ENCODE results near the gene CHEK1. TPM values are rescaled to one million over a fixed set of nuclear protein-coding genes. Genes with fewer than 3 reads are reported as not detected.

The CHEK1 gene
- total RNA-seq, 2 donors from 2014 or later: 103 to 123 TPM

GRCh38 chr11:125605417-125605816 lies 19.5 kb upstream of the CHEK1 start:
- H3K27ac Mint-ChIP-seq: no peak overlapping the region

GRCh38 chr11:125609545-125609944 lies 15.4 kb upstream of the CHEK1 start:
- no peak for TF ChIP-seq CTCF (conservative IDR thresholded peaks at IDR 0.05)
- no peaks in the 10 kb centered on the region for H3K9me3 Mint-ChIP-seq
- no peak overlapping the region for H3K27ac Mint-ChIP-seq
- H3K4me1 Mint-ChIP-seq: no peaks in the 10 kb centered on the region
- Histone ChIP-seq H3K9me3 (ENCODE audit: control insufficient read depth, low read length) (no peaks in the 10 kb centered on the region), H3K9ac (ENCODE audit: extremely low read depth, low read length, poor library complexity, severe bottlenecking) (no peak overlapping the region), H3K4me1 (ENCODE audit: control insufficient read depth, insufficient read depth, low read length) (no peaks in the 10 kb centered on the region), H3K4me3 (ENCODE audit: low read length) (no peak overlapping the region), H3K27ac (ENCODE audit: low read depth, low read length) (no peak overlapping the region), H3K36me3 (ENCODE audit: control insufficient read depth, insufficient read depth, low read length) (peaks cover 93% of the 10 kb centered on the region), H3K27me3 (ENCODE audit: control insufficient read depth, insufficient read depth, low read length, poor library complexity, severe bottlenecking) (no peaks in the 10 kb centered on the region)
- H3K36me3 Mint-ChIP-seq (ENCODE audit: low read depth): peaks cover 80% of the 10 kb centered on the region
- no peaks in the 10 kb centered on the region for H3K27me3 Mint-ChIP-seq (ENCODE audit: insufficient read depth)
- WGBS, 2 experiments (ENCODE audit: insufficient coverage in 1 of 2, insufficient read length in 1 of 2): 85 to 88% methylated on average over 5 to 7 of the region's 7 CpGs
- no peak for DNase-seq
- H3K4me3 Mint-ChIP-seq: no peak overlapping the region

More at GRCh38 chr11:125605417-125605816, 19.5 kb upstream of the CHEK1 start:
- Mint-ChIP-seq H3K9me3 (no peaks in the 10 kb centered on the region), H3K27me3 (ENCODE audit: insufficient read depth) (no peaks in the 10 kb centered on the region), H3K4me3 (no peak overlapping the region), H3K36me3 (ENCODE audit: low read depth) (peaks cover 81% of the 10 kb centered on the region), H3K4me1 (no peaks in the 10 kb centered on the region)
- Histone ChIP-seq H3K9ac (ENCODE audit: extremely low read depth, low read length, poor library complexity, severe bottlenecking) (no peak overlapping the region), H3K4me3 (ENCODE audit: low read length) (no peak overlapping the region), H3K27ac (ENCODE audit: low read depth, low read length) (no peak overlapping the region), H3K27me3 (ENCODE audit: control insufficient read depth, insufficient read depth, low read length, poor library complexity, severe bottlenecking) (no peaks in the 10 kb centered on the region), H3K9me3 (ENCODE audit: control insufficient read depth, low read length) (no peaks in the 10 kb centered on the region), H3K36me3 (ENCODE audit: control insufficient read depth, insufficient read depth, low read length) (peaks cover 89% of the 10 kb centered on the region), H3K4me1 (ENCODE audit: control insufficient read depth, insufficient read depth, low read length) (no peaks in the 10 kb centered on the region)
- no peak for DNase-seq
- TF ChIP-seq CTCF (conservative IDR thresholded peaks at IDR 0.05): no peak

DNA sequence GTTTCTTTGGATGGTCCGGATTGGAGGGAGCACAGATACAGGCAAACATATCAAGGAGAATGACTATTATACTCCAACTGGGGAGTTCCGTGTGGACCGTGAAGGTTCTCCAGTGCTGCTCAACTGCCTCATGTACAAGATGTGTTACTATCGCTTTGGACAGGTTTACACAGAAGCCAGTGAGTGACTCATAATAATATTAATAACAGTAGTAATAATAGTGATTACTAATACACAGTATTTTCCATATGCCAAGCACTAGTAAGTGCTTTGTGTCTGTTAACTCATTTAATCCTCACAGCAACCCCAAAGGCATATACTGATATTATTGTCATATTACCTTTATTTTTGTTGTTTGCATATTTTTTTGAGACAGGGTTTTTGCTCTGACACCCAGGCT lies 6.6 kb upstream of the CHEK1 start:
- no peaks in the 10 kb centered on the region for H3K4me1 Mint-ChIP-seq
- H3K9me3 ChIP-seq (ENCODE audit: control insufficient read depth, low read length): no peaks in the 10 kb centered on the region
- no peak for TF ChIP-seq CTCF (conservative IDR thresholded peaks at IDR 0.05)
- H3K36me3 ChIP-seq (ENCODE audit: control insufficient read depth, insufficient read depth, low read length): peaks cover 92% of the 10 kb centered on the region
- H3K9ac ChIP-seq (ENCODE audit: extremely low read depth, low read length, poor library complexity, severe bottlenecking): no peak overlapping the region
- no peaks in the 10 kb centered on the region for H3K27me3 ChIP-seq (ENCODE audit: control insufficient read depth, insufficient read depth, low read length, poor library complexity, severe bottlenecking)
- no peak overlapping the region for H3K27ac Mint-ChIP-seq
- DNase-seq: no peak
- no peak overlapping the region for H3K27ac ChIP-seq (ENCODE audit: low read depth, low read length)
- 95% methylated on average over 4 of the region's 4 CpGs; no CpG with 5 or more reads in 1 of the 2 experiments for WGBS, 2 experiments (ENCODE audit: insufficient coverage in 1 of 2, insufficient read length in 1 of 2)
- H3K4me3 ChIP-seq (ENCODE audit: low read length): no peak overlapping the region
- no peaks in the 10 kb centered on the region for H3K4me1 ChIP-seq (ENCODE audit: control insufficient read depth, insufficient read depth, low read length)
- H3K4me3 Mint-ChIP-seq: no peak overlapping the region
- H3K27me3 Mint-ChIP-seq (ENCODE audit: insufficient read depth): no peaks in the 10 kb centered on the region
- H3K9me3 Mint-ChIP-seq: no peaks in the 10 kb centered on the region
- H3K36me3 Mint-ChIP-seq (ENCODE audit: low read depth): peaks cover 71% of the 10 kb centered on the region
